Nephron progenitor cell (in vitro differentiated cells): Measurements from ENCODE around the gene NOB1.

ENCODE experiments used
- DNase-seq: peaks from one replicate; pipeline ENCODE4 v3.0.0; 2021
- H3K27ac Mint-ChIP-seq: 2 replicates; pipeline ENCODE4 v1.8.0; 2021; ENCODE audit warnings: mild to moderate bottlenecking, moderate library complexity, mixed read lengths
- H3K27me3 Mint-ChIP-seq: 2 replicates; pipeline ENCODE4 v1.8.0; 2021; ENCODE audit warnings: mild to moderate bottlenecking, low read depth, mixed read lengths; ENCODE audit not compliant: poor library complexity
- H3K36me3 Mint-ChIP-seq: 2 replicates; pipeline ENCODE4 v1.8.0; 2021; ENCODE audit warnings: low read depth, mixed read lengths
- H3K4me1 Mint-ChIP-seq: 2 replicates; pipeline ENCODE4 v1.8.0; 2021; ENCODE audit warnings: mixed read lengths
- H3K4me3 Mint-ChIP-seq: 2 replicates; pipeline ENCODE4 v1.8.0; 2021; ENCODE audit warnings: mild to moderate bottlenecking, moderate library complexity, mixed read lengths
- H3K9me3 Mint-ChIP-seq: 2 replicates; pipeline ENCODE4 v1.8.0; 2021; ENCODE audit warnings: mild to moderate bottlenecking, moderate library complexity, mixed read lengths
- CTCF ChIP-seq: fragments of 200-600 bp; sonication (generic); IDR thresholded peaks from 2 replicates; pipeline ENCODE4 v1.5.0; 2021; ENCODE audit warnings: antibody characterized with exemption

The NOB1 gene

DNA sequence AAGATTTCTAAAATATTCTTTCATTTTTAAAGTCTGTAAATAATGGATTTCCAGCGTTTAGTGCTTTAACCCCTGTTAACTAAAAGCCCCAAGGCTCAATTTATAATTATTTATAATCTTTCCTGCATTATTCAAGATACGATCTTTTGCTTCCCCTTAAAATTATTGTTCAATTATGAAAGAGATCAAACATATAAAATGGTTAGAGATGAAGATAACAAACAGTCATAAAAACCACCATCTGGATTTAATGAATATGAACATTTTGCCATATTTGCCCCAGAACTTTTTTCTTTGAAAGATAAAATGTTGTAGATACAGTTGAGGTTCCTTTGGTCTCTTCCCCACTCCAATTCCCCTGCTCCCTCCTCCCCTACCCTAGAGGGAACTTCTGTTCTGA is 25.0 kb upstream of the NOB1 start:
- H3K4me1 Mint-ChIP-seq: no peaks in the 10 kb centered on the region
- TF ChIP-seq CTCF: no peak
- DNase-seq: no peak
- no peak overlapping the region for H3K27ac Mint-ChIP-seq
- peaks cover 16% of the 10 kb centered on the region for H3K36me3 Mint-ChIP-seq
- H3K27me3 Mint-ChIP-seq: no peaks in the 10 kb centered on the region
- no peak overlapping the region for H3K4me3 Mint-ChIP-seq
- H3K9me3 Mint-ChIP-seq: peaks cover 15% of the 10 kb centered on the region

- Mint-ChIP-seq H3K4me1 (peaks cover 32% of the 10 kb centered on the region), H3K9me3 (peaks cover 15% of the 10 kb centered on the region), H3K4me3 (no peak overlapping the region), H3K27ac (no peak overlapping the region), H3K36me3 (peaks cover 25% of the 10 kb centered on the region), H3K27me3 (no peaks in the 10 kb centered on the region)
- no peak for TF ChIP-seq CTCF
- DNase-seq: no peak
Observed at GRCh38 chr16:69775563-69775962, 20.8 kb upstream of the NOB1 start.

GRCh38 chr16:69773260-69773947 is 18.7 kb upstream of the NOB1 start:
- no peak overlapping the region for H3K4me3 Mint-ChIP-seq
- H3K27me3 Mint-ChIP-seq: no peaks in the 10 kb centered on the region
- peaks cover 19% of the 10 kb centered on the region for H3K9me3 Mint-ChIP-seq
- peaks cover 25% of the 10 kb centered on the region for H3K36me3 Mint-ChIP-seq
- TF ChIP-seq CTCF: no peak
- peaks cover 39% of the 10 kb centered on the region for H3K4me1 Mint-ChIP-seq
- no peak for DNase-seq
- H3K27ac Mint-ChIP-seq: no peak overlapping the region

DNA sequence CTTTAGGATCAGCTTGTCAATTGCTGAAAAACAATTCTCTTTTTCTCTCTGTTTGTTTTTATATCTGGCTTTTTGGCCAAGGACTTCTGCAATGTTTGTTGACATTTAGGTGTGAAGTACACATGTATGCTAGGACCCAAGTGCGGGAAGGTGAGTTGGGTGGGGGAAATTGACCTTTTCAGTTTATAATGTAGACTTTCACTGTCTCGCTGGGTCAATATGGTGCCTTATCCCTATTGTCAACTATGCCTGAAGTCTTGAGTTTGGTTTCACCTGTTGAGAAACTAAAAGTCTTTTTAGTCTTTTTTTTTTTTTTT is 16.9 kb upstream of the NOB1 start:
- H3K36me3 Mint-ChIP-seq: peaks cover 33% of the 10 kb centered on the region
- H3K4me1 Mint-ChIP-seq: peaks cover 40% of the 10 kb centered on the region
- no peak overlapping the region for H3K4me3 Mint-ChIP-seq
- DNase-seq: no peak
- no peak for TF ChIP-seq CTCF
- no peak overlapping the region for H3K27ac Mint-ChIP-seq
- peaks cover 24% of the 10 kb centered on the region for H3K9me3 Mint-ChIP-seq
- H3K27me3 Mint-ChIP-seq: no peaks in the 10 kb centered on the region

DNA sequence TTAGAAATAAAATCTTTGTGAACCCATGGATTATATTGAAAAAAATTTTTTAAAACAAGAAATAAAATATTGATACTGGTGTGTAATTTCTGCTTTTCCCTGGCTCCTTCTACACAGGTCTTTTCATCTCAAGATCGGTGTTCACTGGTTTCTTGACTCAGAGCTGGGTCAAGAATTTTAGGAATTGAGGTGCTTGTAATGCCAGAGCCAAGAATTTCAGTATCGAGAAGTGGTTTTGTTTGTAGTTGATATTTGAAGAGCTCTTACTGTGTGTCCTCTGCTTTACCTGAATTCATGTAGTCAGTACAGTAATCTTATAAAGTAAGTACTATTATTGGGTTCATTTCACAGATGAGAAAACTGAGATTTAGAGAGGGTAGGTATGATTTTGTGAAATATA is 14.7 kb upstream of the NOB1 start:
- Mint-ChIP-seq H3K27me3 (no peaks in the 10 kb centered on the region), H3K27ac (no peak overlapping the region), H3K4me1 (peaks cover 44% of the 10 kb centered on the region), H3K36me3 (peaks cover 14% of the 10 kb centered on the region), H3K9me3 (peaks cover 9% of the 10 kb centered on the region), H3K4me3 (no peak overlapping the region)
- no peak for DNase-seq
- no peak for TF ChIP-seq CTCF

GRCh38 chr16:69768666-69769065 is 13.9 kb upstream of the NOB1 start:
- H3K27me3 Mint-ChIP-seq: no peaks in the 10 kb centered on the region
- TF ChIP-seq CTCF: no peak
- no peak for DNase-seq
- H3K9me3 Mint-ChIP-seq: peaks cover 9% of the 10 kb centered on the region
- H3K4me3 Mint-ChIP-seq: no peak overlapping the region
- peaks cover 39% of the 10 kb centered on the region for H3K4me1 Mint-ChIP-seq
- H3K36me3 Mint-ChIP-seq: peaks cover 9% of the 10 kb centered on the region
- no peak overlapping the region for H3K27ac Mint-ChIP-seq
